Bladder microvascular endothelial cell (primary cell): ENCODE measurements around the gene GAL. TPM values are rescaled to one million over a fixed set of nuclear protein-coding genes. Genes with fewer than 3 reads are reported as not detected.

ENCODE experiments used
- total RNA-seq: library from RNA; depleted of rRNA; stranded (reverse); fragments of >200 nt; gene quantifications from 2 replicates; pipeline ENCODE4 v1.2.3, GENCODE V29; 2014

GAL gene, protein sequence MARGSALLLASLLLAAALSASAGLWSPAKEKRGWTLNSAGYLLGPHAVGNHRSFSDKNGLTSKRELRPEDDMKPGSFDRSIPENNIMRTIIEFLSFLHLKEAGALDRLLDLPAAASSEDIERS
- total RNA-seq: 0.19 TPM in 1 of 2 replicates, not detected in the other

GRCh38 chr11:68684385-68685356, at the start of gene GAL:
Gene GAL (plus strand): TSS chr11:68684544. CDS start chr11:68684924, 380 bp downstream.

Other genes with a start within 250 kb of the GAL start
- gene PPP6R3, start 223.8 kb upstream of the GAL start, total RNA-seq: 90.7 and 170 TPM in 2 replicates
- gene TESMIN, start 67.0 kb downstream of the GAL start, total RNA-seq: 1.5 and 2.3 TPM in 2 replicates
- gene CPT1A, start 157.4 kb downstream of the GAL start, total RNA-seq: 94.2 and 214 TPM in 2 replicates
- gene MRPL21, start 219.3 kb downstream of the GAL start, total RNA-seq: 58.9 and 69.9 TPM in 2 replicates
- gene IGHMBP2, start 219.3 kb downstream of the GAL start, total RNA-seq: 7.3 and 13.5 TPM in 2 replicates